Heart left ventricle (tissue), 16 donors: Measurements from ENCODE around the gene LINGO1. TPM values are rescaled to one million over a fixed set of nuclear protein-coding genes. Genes with fewer than 3 reads are reported as not detected.

Experiments
- ATAC-seq, 4 donors: fragments of 200-7000 bp; cut with Tn5 transposase; one replicate each; pipeline ENCODE4 v1.9.1; 2020 to 2022; ENCODE audit warnings: moderate library complexity in 4 of 4, mild to moderate bottlenecking in 3 of 4, moderate number of reproducible peaks in 1 of 4
- DNase-seq, 5 donors: peaks; one replicate each; pipeline ENCODE4 v3.0.0-alpha.2; 2020
- H3K27ac ChIP-seq, 12 donors: fragments of 200-600 bp; sonication (generic) in 4 of 12; one replicate each; pipeline versions ENCODE4 v1.5.0 to v1.8.0; 2016 to 2022; ENCODE audit warnings: mild to moderate bottlenecking in 2 of 12
- H3K27me3 ChIP-seq, 9 donors: fragments of 200-600 bp; sonication (generic) in 2 of 9; one replicate each; pipeline versions ENCODE4 v1.5.1 to v1.8.0; 2016 to 2022; ENCODE audit warnings: mild to moderate bottlenecking in 3 of 9
- H3K36me3 ChIP-seq, 9 donors: fragments of 200-600 bp; sonication (generic) in 2 of 9; one replicate each; pipeline versions ENCODE4 v1.5.0 to v1.8.0; 2018 to 2022; ENCODE audit warnings: mild to moderate bottlenecking in 2 of 9
- H3K4me1 ChIP-seq, 12 donors: fragments of 200-600 bp; sonication (generic) in 4 of 12; one replicate each; pipeline versions ENCODE4 v1.5.0 to v1.8.0; 2016 to 2022; ENCODE audit warnings: mild to moderate bottlenecking in 3 of 12
- H3K4me3 ChIP-seq, 12 donors: fragments of 200-600 bp; sonication (generic) in 4 of 12; one replicate each; pipeline versions ENCODE4 v1.5.0 to v1.8.0; 2017 to 2022; ENCODE audit warnings: mild to moderate bottlenecking in 9 of 12, moderate library complexity in 4 of 12
- H3K9me3 ChIP-seq, 12 donors: fragments of 200-600 bp; sonication (generic) in 4 of 12; one replicate each; pipeline versions ENCODE4 v1.5.0 to v1.8.0; 2016 to 2022; ENCODE audit warnings: mild to moderate bottlenecking in 1 of 12
- CTCF ChIP-seq, 12 donors: fragments of 200-600 bp; sonication (generic) in 4 of 12; IDR thresholded peaks; one replicate each; pipeline versions ENCODE4 v1.5.0 to v1.8.0; 2018 to 2022; ENCODE audit warnings: antibody characterized with exemption in 12 of 12, mild to moderate bottlenecking in 5 of 12
- POLR2A ChIP-seq, 2 donors: fragments of 450-650 bp; IDR thresholded peaks; one replicate each; pipeline ENCODE4 v1.6.1; 2017; ENCODE audit warnings: antibody characterized with exemption in 2 of 2, mild to moderate bottlenecking in 2 of 2, moderate library complexity in 2 of 2
- WGBS, 4 donors: extraction: QIAGEN DNeasy Blood & Tissue Kit in 2 of 4; methylation state at CpG; one replicate each; pipeline versions ENCODE4 v1.1.5 to v1.1.7; 2013 to 2018; 5-methylcytosine and 5-hydroxymethylcytosine counted together
- intact Hi-C, 10 donors: fragments of 100-400 bp; cut with DNase I; formaldehyde crosslinking; loops; one replicate each; pipeline versions ENCODE4 v1.11.1 to v1.14.2; 2022
- polyA plus RNA-seq, 2 donors: library from polyadenylated mRNA; stranded (reverse); fragments of 200-250 nt; gene quantifications; one replicate each; pipeline ENCODE4 v1.2.3, GENCODE V29; 2013
- total RNA-seq, 9 donors: library from RNA; depleted of rRNA in 2 of 9; stranded (reverse); fragments of >200 nt in 2 of 9; fragmentation: NEBNext Ultra II Directional in 3 of 9; extraction: Animal tissue kit (Norgen Biotek cat#: 25700) in 3 of 9; gene quantifications; one replicate each; pipeline versions ENCODE4 v1.1.0 to v1.2.4, GENCODE V29; 2016 to 2023
- donor health status: ischemic (EF 13 %, LVEDD 7.1; RV severe dilation, severe dysfunction).
- donor health status: healthy with polysubstance abuse.
- donor health status: DM: no; HTN: yes; CAD: no.
- donor health status: DM: no; HTN: no; CAD: no.
- donor health status: ischemic (EF 25% LVEDD 6.9; RV normal size, moderate dysfunction).
- donor health status: ischemic (EF 25% LVEDD 5.7; RV mildly dilated, moderate dysfunction).
- donor health status: healthy.
- donor health status: DM: yes; HTN: yes; CAD: no.
- donor health status: ischemic (EF 35%, LVEDD 5.7; RV mildly dilated, moderate dysfunction).
- donor health status: nonischemic (EF 11% LVEDD 7.7; RV severe dilation, severe dysfunction).
- donor health status: DM: yes; HTN: yes; CAD: no.
- donor health status: PGD.
- donor health status: ischemic (EF 29% LVEDD 5.4; RV normal size, mild dysfunction).
- donor health status: nonischemic (EF 23%, LVEDD 6.1; RV moderate dilation, normal function).

LINGO1 gene
- total and polyA plus RNA-seq, 11 donors: 0.49 to 4.0 (median 1.7) TPM

DNA sequence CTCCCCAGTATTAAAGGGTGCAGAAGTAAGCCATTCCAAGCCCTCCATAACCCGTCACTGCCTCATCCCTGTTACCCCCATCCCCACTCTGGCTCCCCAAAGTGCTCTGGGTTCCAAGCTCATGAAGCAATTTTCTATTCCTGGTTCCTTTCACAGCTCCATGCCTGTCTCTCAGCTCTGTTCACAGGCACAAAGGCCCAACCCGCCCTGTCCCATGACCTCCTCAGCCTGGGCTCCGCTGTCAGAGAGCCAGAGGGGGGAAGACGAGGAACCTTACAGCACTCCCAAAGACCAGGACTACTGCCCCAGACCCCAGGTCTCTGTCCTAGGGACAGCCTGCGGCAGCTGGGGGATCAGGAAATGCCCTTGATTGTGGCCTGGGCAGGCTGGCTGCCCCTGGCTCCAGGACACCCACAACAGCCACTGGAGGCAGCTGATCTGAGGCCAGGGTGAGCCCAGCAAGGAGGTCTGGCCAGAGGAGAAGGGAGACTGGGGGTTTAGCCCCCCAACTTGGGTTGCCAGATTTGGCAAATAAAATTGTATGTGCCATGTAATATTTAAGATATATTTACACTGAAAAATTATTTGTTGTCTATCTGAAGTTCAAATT lies 43.2 kb upstream of the LINGO1 start:
- peak in 2 of 5 donors; percentile 39 to 65 for DNase-seq
- intact Hi-C loops: no loop called here
- H3K36me3 ChIP-seq: no peaks in the 10 kb centered on the region
- ATAC-seq: peak; percentile 53 to 88 (median 68)
- peaks cover 0 to 17% (median 0%) of the 10 kb centered on the region in 9 donors for H3K27me3 ChIP-seq
- H3K27ac ChIP-seq: peak overlapping the region in 4 of 12 donors; percentile 31 to 67 (median 46)
- TF ChIP-seq CTCF (IDR thresholded peaks at IDR 0.05): no peak
- H3K4me1 ChIP-seq: peaks cover 0 to 16% (median 0%) of the 10 kb centered on the region in 12 donors
- H3K9me3 ChIP-seq: no peaks in the 10 kb centered on the region
- H3K4me3 ChIP-seq: no peak overlapping the region
- WGBS, 4 donors: 37 to 73% (median 49%) methylated on average over 5 of the region's 5 CpGs

- 85 to 89% (median 88%) methylated on average over 7 of the region's 7 CpGs for WGBS, 4 donors
- DNase-seq: no peak
- peaks cover 0 to 16% (median 0%) of the 10 kb centered on the region in 12 donors for H3K4me1 ChIP-seq
- H3K9me3 ChIP-seq: no peaks in the 10 kb centered on the region
- peaks cover 0 to 15% (median 0%) of the 10 kb centered on the region in 9 donors for H3K27me3 ChIP-seq
- no peak overlapping the region for H3K4me3 ChIP-seq
- ATAC-seq: no peak
- no peak for TF ChIP-seq CTCF (IDR thresholded peaks at IDR 0.05)
- no peak for TF ChIP-seq POLR2A (IDR thresholded peaks at IDR 0.05)
- intact Hi-C loops: no loop called here
- no peaks in the 10 kb centered on the region for H3K36me3 ChIP-seq
- H3K27ac ChIP-seq: no peak overlapping the region
These were observed 41.6 kb upstream of the LINGO1 start for GRCh38 chr15:77674327-77674726.

DNA sequence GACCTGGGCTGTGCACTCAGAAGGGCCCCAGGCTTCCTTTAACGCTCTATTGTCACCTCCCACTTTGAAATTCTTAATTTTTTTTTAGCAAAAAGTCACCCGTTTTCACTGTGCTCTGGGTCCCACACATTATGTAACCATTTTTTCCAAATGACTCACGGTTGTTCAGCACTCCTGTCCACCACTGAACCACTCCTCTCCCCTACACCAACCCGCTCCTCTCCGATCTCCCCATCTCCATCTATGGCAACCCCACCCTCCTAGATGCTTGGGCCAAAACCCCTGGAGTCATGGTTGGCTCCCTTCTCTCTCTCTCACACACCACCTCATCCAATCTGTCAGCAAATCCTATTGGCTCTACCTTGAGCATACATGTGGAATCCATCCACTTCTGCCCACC lies 41.2 kb upstream of the LINGO1 start:
- intact Hi-C loops: no loop called here
- DNase-seq: no peak
- Histone ChIP-seq H3K36me3 (no peaks in the 10 kb centered on the region), H3K4me3 (no peak overlapping the region), H3K27me3 (peaks cover 0 to 15% (median 0%) of the 10 kb centered on the region in 9 donors), H3K4me1 (peaks cover 0 to 16% (median 0%) of the 10 kb centered on the region in 12 donors), H3K27ac (no peak overlapping the region), H3K9me3 (no peaks in the 10 kb centered on the region)
- TF ChIP-seq CTCF (IDR thresholded peaks at IDR 0.05) (no peak), POLR2A (IDR thresholded peaks at IDR 0.05) (no peak)
- 76 to 83% (median 81%) methylated on average over 5 of the region's 5 CpGs for WGBS, 4 donors
- ATAC-seq: no peak

DNA sequence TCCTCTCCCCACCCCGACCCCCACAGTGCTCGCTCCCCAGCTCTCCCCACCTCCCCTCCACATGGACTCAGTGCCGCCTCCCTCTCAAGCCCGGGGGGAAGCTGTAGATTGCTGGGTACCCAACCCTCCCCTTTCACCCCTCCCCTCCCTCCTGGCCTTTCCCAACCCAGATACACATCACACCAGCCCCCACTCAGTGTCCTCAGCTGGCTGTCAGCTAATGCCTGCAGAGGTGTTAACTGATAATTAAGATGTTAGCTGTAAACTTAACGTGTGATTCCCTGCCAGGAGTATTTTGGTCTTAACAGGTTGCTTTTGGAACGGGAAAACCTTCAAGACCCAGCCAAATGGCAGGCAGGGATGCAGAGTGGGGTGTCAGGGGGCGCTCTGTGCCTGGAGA lies 39.4 kb upstream of the LINGO1 start:
- no peak for DNase-seq
- no peak for TF ChIP-seq CTCF (IDR thresholded peaks at IDR 0.05)
- no peak for TF ChIP-seq POLR2A (IDR thresholded peaks at IDR 0.05)
- intact Hi-C loops: no loop called here
- H3K9me3 ChIP-seq: no peaks in the 10 kb centered on the region
- no peak overlapping the region for H3K4me3 ChIP-seq
- no peaks in the 10 kb centered on the region for H3K36me3 ChIP-seq
- no peak overlapping the region for H3K27ac ChIP-seq
- H3K27me3 ChIP-seq: peaks cover 0 to 15% (median under 1%) of the 10 kb centered on the region in 9 donors
- no peak for ATAC-seq
- H3K4me1 ChIP-seq: peaks cover 0 to 16% (median 0%) of the 10 kb centered on the region in 12 donors
- 43 to 47% (median 44%) methylated on average over 6 to 7 of the region's 7 CpGs for WGBS, 4 donors
